ENCODE results near the gene PAPPA.

Gene PAPPA

GRCh38 chr9:116137581-116137980 is 16.0 kb upstream of the PAPPA start:
- H3K27ac ChIP-seq (ENCODE audit: low read length): no peak overlapping the region
- H3K36me3 ChIP-seq (ENCODE audit: control insufficient read depth in 2 of 2, insufficient read depth in 2 of 2, low read length in 2 of 2): no peaks in the 10 kb centered on the region
- H3K27me3 ChIP-seq (ENCODE audit: control insufficient read depth in 1 of 2, insufficient read depth in 2 of 2, low read length in 2 of 2): no peaks in the 10 kb centered on the region
- no peak overlapping the region for H3K4me3 ChIP-seq (ENCODE audit: low read length in 2 of 2)
- H3K9me3 ChIP-seq (ENCODE audit: control insufficient read depth in 2 of 2, low read length in 2 of 2): no peaks in the 10 kb centered on the region
- H3K9ac ChIP-seq (ENCODE audit: low read length in 2 of 2): no peak overlapping the region
- H3K4me1 ChIP-seq (ENCODE audit: control insufficient read depth, insufficient read depth, low read length): no peaks in the 10 kb centered on the region

GRCh38 chr9:116141864-116142561 is 11.6 kb upstream of the PAPPA start:
- Histone ChIP-seq H3K27ac (ENCODE audit: low read length) (no peak overlapping the region), H3K36me3 (ENCODE audit: control insufficient read depth in 2 of 2, insufficient read depth in 2 of 2, low read length in 2 of 2) (no peaks in the 10 kb centered on the region), H3K27me3 (ENCODE audit: control insufficient read depth in 1 of 2, insufficient read depth in 2 of 2, low read length in 2 of 2) (no peaks in the 10 kb centered on the region)

GRCh38 chr9:116142706-116143492 is 10.7 kb upstream of the PAPPA start:
- no peaks in the 10 kb centered on the region for H3K36me3 ChIP-seq (ENCODE audit: control insufficient read depth in 2 of 2, insufficient read depth in 2 of 2, low read length in 2 of 2)
- no peak overlapping the region for H3K4me3 ChIP-seq (ENCODE audit: low read length in 2 of 2)
- H3K9ac ChIP-seq (ENCODE audit: low read length in 2 of 2): no peak overlapping the region
- no peaks in the 10 kb centered on the region for H3K4me1 ChIP-seq (ENCODE audit: control insufficient read depth, insufficient read depth, low read length)
- no peaks in the 10 kb centered on the region for H3K9me3 ChIP-seq (ENCODE audit: control insufficient read depth in 2 of 2, low read length in 2 of 2)
- no peaks in the 10 kb centered on the region for H3K27me3 ChIP-seq (ENCODE audit: control insufficient read depth in 1 of 2, insufficient read depth in 2 of 2, low read length in 2 of 2)
- H3K27ac ChIP-seq (ENCODE audit: low read length): no peak overlapping the region

More at GRCh38 chr9:116141864-116142561, 11.6 kb upstream of the PAPPA start:
- no peaks in the 10 kb centered on the region for H3K9me3 ChIP-seq (ENCODE audit: control insufficient read depth in 2 of 2, low read length in 2 of 2)
- H3K4me3 ChIP-seq (ENCODE audit: low read length in 2 of 2): no peak overlapping the region
- H3K4me1 ChIP-seq (ENCODE audit: control insufficient read depth, insufficient read depth, low read length): no peaks in the 10 kb centered on the region
- no peak overlapping the region for H3K9ac ChIP-seq (ENCODE audit: low read length in 2 of 2)

GRCh38 chr9:116144038-116144437 is 9.6 kb upstream of the PAPPA start:
- Histone ChIP-seq H3K27ac (ENCODE audit: low read length) (no peak overlapping the region), H3K4me1 (ENCODE audit: control insufficient read depth, insufficient read depth, low read length) (no peaks in the 10 kb centered on the region), H3K9me3 (ENCODE audit: control insufficient read depth in 2 of 2, low read length in 2 of 2) (no peaks in the 10 kb centered on the region), H3K4me3 (ENCODE audit: low read length in 2 of 2) (no peak overlapping the region), H3K36me3 (ENCODE audit: control insufficient read depth in 2 of 2, insufficient read depth in 2 of 2, low read length in 2 of 2) (no peaks in the 10 kb centered on the region), H3K27me3 (ENCODE audit: control insufficient read depth in 1 of 2, insufficient read depth in 2 of 2, low read length in 2 of 2) (no peaks in the 10 kb centered on the region), H3K9ac (ENCODE audit: low read length in 2 of 2) (no peak overlapping the region)

- Histone ChIP-seq H3K27ac (ENCODE audit: low read length) (no peak overlapping the region), H3K9ac (ENCODE audit: low read length in 2 of 2) (no peak overlapping the region), H3K4me1 (ENCODE audit: control insufficient read depth, insufficient read depth, low read length) (no peaks in the 10 kb centered on the region), H3K27me3 (ENCODE audit: control insufficient read depth in 1 of 2, insufficient read depth in 2 of 2, low read length in 2 of 2) (no peaks in the 10 kb centered on the region), H3K4me3 (ENCODE audit: low read length in 2 of 2) (no peak overlapping the region), H3K36me3 (ENCODE audit: control insufficient read depth in 2 of 2, insufficient read depth in 2 of 2, low read length in 2 of 2) (no peaks in the 10 kb centered on the region), H3K9me3 (ENCODE audit: control insufficient read depth in 2 of 2, low read length in 2 of 2) (no peaks in the 10 kb centered on the region)
Observed at GRCh38 chr9:116144555-116144954, 9.0 kb upstream of the PAPPA start.

GRCh38 chr9:116145036-116145435 is 8.6 kb upstream of the PAPPA start:
- Histone ChIP-seq H3K27me3 (ENCODE audit: control insufficient read depth in 1 of 2, insufficient read depth in 2 of 2, low read length in 2 of 2) (no peaks in the 10 kb centered on the region), H3K9me3 (ENCODE audit: control insufficient read depth in 2 of 2, low read length in 2 of 2) (no peaks in the 10 kb centered on the region), H3K9ac (ENCODE audit: low read length in 2 of 2) (no peak overlapping the region), H3K36me3 (ENCODE audit: control insufficient read depth in 2 of 2, insufficient read depth in 2 of 2, low read length in 2 of 2) (no peaks in the 10 kb centered on the region), H3K4me3 (ENCODE audit: low read length in 2 of 2) (no peak overlapping the region), H3K27ac (ENCODE audit: low read length) (no peak overlapping the region), H3K4me1 (ENCODE audit: control insufficient read depth, insufficient read depth, low read length) (no peaks in the 10 kb centered on the region)

- Histone ChIP-seq H3K4me3 (ENCODE audit: low read length in 2 of 2) (no peak overlapping the region), H3K4me1 (ENCODE audit: control insufficient read depth, insufficient read depth, low read length) (no peaks in the 10 kb centered on the region), H3K9me3 (ENCODE audit: control insufficient read depth in 2 of 2, low read length in 2 of 2) (no peaks in the 10 kb centered on the region), H3K9ac (ENCODE audit: low read length in 2 of 2) (no peak overlapping the region), H3K27me3 (ENCODE audit: control insufficient read depth in 1 of 2, insufficient read depth in 2 of 2, low read length in 2 of 2) (peaks cover 0 to 4% of the 10 kb centered on the region in 2 donors), H3K36me3 (ENCODE audit: control insufficient read depth in 2 of 2, insufficient read depth in 2 of 2, low read length in 2 of 2) (no peaks in the 10 kb centered on the region), H3K27ac (ENCODE audit: low read length) (no peak overlapping the region)
Observed at GRCh38 chr9:116147821-116148220, 5.8 kb upstream of the PAPPA start.

- Histone ChIP-seq H3K9ac (ENCODE audit: low read length in 2 of 2) (no peak overlapping the region), H3K27me3 (ENCODE audit: control insufficient read depth in 1 of 2, insufficient read depth in 2 of 2, low read length in 2 of 2) (peaks cover 0 to 17% of the 10 kb centered on the region in 2 donors), H3K36me3 (ENCODE audit: control insufficient read depth in 2 of 2, insufficient read depth in 2 of 2, low read length in 2 of 2) (no peaks in the 10 kb centered on the region), H3K4me1 (ENCODE audit: control insufficient read depth, insufficient read depth, low read length) (peaks cover 4% of the 10 kb centered on the region), H3K27ac (ENCODE audit: low read length) (no peak overlapping the region), H3K9me3 (ENCODE audit: control insufficient read depth in 2 of 2, low read length in 2 of 2) (no peaks in the 10 kb centered on the region), H3K4me3 (ENCODE audit: low read length in 2 of 2) (no peak overlapping the region)
Observed at GRCh38 chr9:116149844-116150243, 3.7 kb upstream of the PAPPA start.

GRCh38 chr9:116151199-116151598 is 2.4 kb upstream of the PAPPA start:
- Histone ChIP-seq H3K4me3 (ENCODE audit: low read length in 2 of 2) (no peak overlapping the region), H3K36me3 (ENCODE audit: control insufficient read depth in 2 of 2, insufficient read depth in 2 of 2, low read length in 2 of 2) (no peaks in the 10 kb centered on the region), H3K9ac (ENCODE audit: low read length in 2 of 2) (no peak overlapping the region), H3K27ac (ENCODE audit: low read length) (no peak overlapping the region), H3K9me3 (ENCODE audit: control insufficient read depth in 2 of 2, low read length in 2 of 2) (no peaks in the 10 kb centered on the region), H3K27me3 (ENCODE audit: control insufficient read depth in 1 of 2, insufficient read depth in 2 of 2, low read length in 2 of 2) (peaks cover 6 to 26% of the 10 kb centered on the region in 2 donors), H3K4me1 (ENCODE audit: control insufficient read depth, insufficient read depth, low read length) (peaks cover 11% of the 10 kb centered on the region)

GRCh38 chr9:116151966-116152381 is 1.6 kb upstream of the PAPPA start:
- no peak overlapping the region for H3K9ac ChIP-seq (ENCODE audit: low read length in 2 of 2)
- peaks cover 6 to 26% of the 10 kb centered on the region in 2 donors for H3K27me3 ChIP-seq (ENCODE audit: control insufficient read depth in 1 of 2, insufficient read depth in 2 of 2, low read length in 2 of 2)
- peaks cover 16% of the 10 kb centered on the region for H3K4me1 ChIP-seq (ENCODE audit: control insufficient read depth, insufficient read depth, low read length)
- no peak overlapping the region for H3K27ac ChIP-seq (ENCODE audit: low read length)
- no peaks in the 10 kb centered on the region for H3K9me3 ChIP-seq (ENCODE audit: control insufficient read depth in 2 of 2, low read length in 2 of 2)
- no peak overlapping the region for H3K4me3 ChIP-seq (ENCODE audit: low read length in 2 of 2)
- H3K36me3 ChIP-seq (ENCODE audit: control insufficient read depth in 2 of 2, insufficient read depth in 2 of 2, low read length in 2 of 2): no peaks in the 10 kb centered on the region

- Histone ChIP-seq H3K4me3 (ENCODE audit: low read length in 2 of 2) (no peak overlapping the region), H3K9me3 (ENCODE audit: control insufficient read depth in 2 of 2, low read length in 2 of 2) (no peaks in the 10 kb centered on the region), H3K27me3 (ENCODE audit: control insufficient read depth in 1 of 2, insufficient read depth in 2 of 2, low read length in 2 of 2) (peaks cover 7 to 26% of the 10 kb centered on the region in 2 donors), H3K27ac (ENCODE audit: low read length) (no peak overlapping the region), H3K36me3 (ENCODE audit: control insufficient read depth in 2 of 2, insufficient read depth in 2 of 2, low read length in 2 of 2) (no peaks in the 10 kb centered on the region), H3K4me1 (ENCODE audit: control insufficient read depth, insufficient read depth, low read length) (peaks cover 16% of the 10 kb centered on the region), H3K9ac (ENCODE audit: low read length in 2 of 2) (no peak overlapping the region)
Observed at GRCh38 chr9:116152390-116152789, 1.2 kb upstream of the PAPPA start.

All from stomach smooth muscle (tissue), 2 donors.